DMS114 treated with DMSO at 0.1 percent for 48 hours (cell line): ENCODE results near the gene FGB.

Experiments
- DNase-seq: peaks from one replicate; lab custom pipeline; 2025; ENCODE audit not compliant: unreplicated experiment; lab: John Stamatoyannopoulos, UW

Gene FGB

DNA sequence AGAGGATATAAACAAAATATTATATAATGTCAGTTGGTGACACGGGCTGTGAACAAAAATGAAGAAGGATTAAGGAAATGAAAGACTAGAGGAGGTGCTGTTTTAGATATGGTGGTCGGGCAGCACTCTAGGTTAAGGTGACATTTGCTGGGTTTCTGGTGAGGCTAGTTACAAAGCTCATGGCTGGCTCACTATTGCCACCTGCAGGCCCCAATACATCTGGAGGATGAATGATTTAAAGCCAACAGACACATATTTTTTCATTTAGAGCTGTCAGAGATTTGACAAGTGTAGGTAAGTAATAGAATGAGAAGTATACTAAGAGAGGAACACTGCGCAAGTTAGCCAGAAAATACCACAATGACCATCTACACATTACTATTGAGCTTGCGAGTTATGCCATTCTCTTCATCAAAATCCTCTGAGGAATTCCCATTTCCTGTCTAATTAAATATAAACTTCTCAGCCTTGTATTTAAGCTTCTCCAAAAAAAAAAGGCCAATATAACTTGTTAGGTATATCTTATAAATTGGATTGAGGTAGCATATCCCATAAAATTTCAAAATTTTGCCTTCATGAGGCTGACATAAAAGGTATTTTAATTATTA is 56.0 kb downstream of the FGB start:
- peak; percentile 29 for DNase-seq

DNA sequence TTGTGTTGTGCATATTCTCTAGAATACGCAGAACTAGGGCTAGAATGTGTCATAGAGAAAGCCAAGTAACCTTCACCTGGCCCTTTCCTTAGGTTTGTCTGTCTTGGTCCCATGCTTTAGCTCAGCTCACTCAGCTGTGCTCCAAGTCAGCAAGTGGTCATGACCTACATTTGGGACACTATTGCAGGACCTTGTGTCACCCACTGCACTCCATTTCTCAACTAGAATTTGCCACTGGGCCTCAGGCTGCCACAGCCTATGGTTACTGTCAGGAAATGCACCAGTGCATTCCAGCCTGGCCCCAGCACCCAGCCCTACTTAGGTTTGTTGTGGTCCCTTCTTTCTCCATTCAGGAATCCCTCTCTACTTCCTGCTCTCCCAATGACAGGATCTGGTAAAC is 57.3 kb downstream of the FGB start:
- no peak for DNase-seq
